GM12878 (cell line): ENCODE data around the gene HSD17B11. TPM values are rescaled to one million over a fixed set of nuclear protein-coding genes. Genes with fewer than 3 reads are reported as not detected.

Experiments
- ATAC-seq: fragments of 200-7000 bp; cut with Tn5 transposase; 3 replicates; pipeline ENCODE4 v1.9.1; 2020; ENCODE audit warnings: mild to moderate bottlenecking, moderate library complexity
- BruUV-seq: library from RNA; stranded (reverse); fragments of 400-500 nt; replicated peaks from 2 replicates; lab custom pipeline; 2021; lab: Mats Ljungman, UMichigan
- CTCF ChIA-PET: fragments of 300-600 bp; sonication (Branson Sonifier 250); formaldehyde crosslinking; extraction: SDS; loops from one replicate; lab custom pipeline; 2021; ENCODE audit warnings: inconsistent platforms; lab: Yijun Ruan, JAX
- POLR2A ChIA-PET: fragments of 350-600 bp; formaldehyde crosslinking; extraction: SDS; loops from one replicate; lab custom pipeline; 2021; ENCODE audit warnings: inconsistent platforms; lab: Charles Lee
- RAD21 ChIA-PET: fragments of 300-600 bp; sonication (Branson Sonifier 250); formaldehyde crosslinking; loops from one replicate; lab custom pipeline; 2023; ENCODE audit warnings: antibody characterized with exemption; ENCODE audit not compliant: unreplicated experiment; lab: Charles Lee
- SMC1A ChIA-PET: fragments of 300-600 bp; sonication (Branson Sonifier 250); formaldehyde crosslinking; loops from one replicate; lab custom pipeline; 2023; ENCODE audit not compliant: unreplicated experiment, uncharacterized antibody; lab: Charles Lee
- DNase-seq: peaks from one replicate; pipeline ENCODE4 v3.0.0-alpha.2; 2011; ENCODE audit warnings: low read depth, low spot score
- FAIRE-seq: peaks from 3 replicates; lab custom pipeline; 2011; peaks lifted over from hg19 to GRCh38; lab: Jason Lieb, UNC
- H2AFZ ChIP-seq: 2 replicates; pipeline ENCODE4 v1.6.0; 2011; ENCODE audit warnings: low read depth, low read length, control low read depth; ENCODE audit not compliant: control insufficient read depth
- H3K27ac ChIP-seq: 2 replicates; pipeline ENCODE4 v1.5.1; 2011; ENCODE audit warnings: control low read depth; ENCODE audit not compliant: control insufficient read depth, insufficient read depth
- H3K27me3 ChIP-seq, 2 experiments: replicated peaks in 1 of 2; 2 replicates each; pipeline versions ENCODE4 v1.6.0 to v1.6.1; 2011; ENCODE audit warnings: low read length in 1 of 2; ENCODE audit not compliant: control insufficient read depth in 2 of 2, insufficient read depth in 2 of 2
- H3K36me3 ChIP-seq, 2 experiments: 2 replicates each; pipeline ENCODE4 v1.5.1; 2011; ENCODE audit warnings: low read length in 1 of 2; ENCODE audit not compliant: control insufficient read depth in 2 of 2, insufficient read depth in 2 of 2
- H3K4me1 ChIP-seq: 2 replicates; pipeline ENCODE4 v1.6.1; 2011; ENCODE audit warnings: mild to moderate bottlenecking, low read length, moderate library complexity, mixed read lengths; ENCODE audit not compliant: control insufficient read depth, insufficient read depth
- H3K4me2 ChIP-seq: 2 replicates; pipeline ENCODE4 v1.6.0; 2011; ENCODE audit warnings: control low read depth; ENCODE audit not compliant: control insufficient read depth, insufficient read depth
- H3K4me3 ChIP-seq: fragments of 200-600 bp; sonication (generic); 2 replicates; pipeline ENCODE4 v1.5.1; 2016
- H3K79me2 ChIP-seq: 2 replicates; pipeline ENCODE4 v1.6.0; 2011; ENCODE audit warnings: low read length; ENCODE audit not compliant: control insufficient read depth, insufficient read depth
- H3K9ac ChIP-seq: 2 replicates; pipeline ENCODE4 v1.8.0; 2011; ENCODE audit warnings: low read length, control low read depth, mixed read lengths; ENCODE audit not compliant: control insufficient read depth, insufficient read depth
- H3K9me3 ChIP-seq: replicated peaks from 3 replicates; pipeline ENCODE4 v1.5.1; 2011; ENCODE audit warnings: mild to moderate bottlenecking, low read length; ENCODE audit not compliant: control insufficient read depth, insufficient read depth
- H4K20me1 ChIP-seq: 2 replicates; pipeline ENCODE4 v1.6.0; 2011; ENCODE audit not compliant: control insufficient read depth, insufficient read depth
- BMI1 ChIP-seq: fragments of 450-650 bp; IDR thresholded peaks from 2 replicates; pipeline ENCODE4 v1.6.1; 2016; ENCODE audit warnings: mild to moderate bottlenecking, moderate library complexity, borderline replicate concordance
- HDAC2 ChIP-seq: fragments of 200-600 bp; sonication (generic); IDR thresholded peaks from 2 replicates; pipeline ENCODE4 v1.6.1; 2017
- JUNB ChIP-seq: IDR thresholded peaks from 2 replicates; pipeline ENCODE4 v1.6.1; 2016; ENCODE audit warnings: antibody characterized with exemption, mild to moderate bottlenecking
- MYC ChIP-seq: IDR thresholded peaks from 2 replicates; pipeline ENCODE4 v1.6.1; 2011; ENCODE audit warnings: mild to moderate bottlenecking, low read length, moderate library complexity, inconsistent platforms; ENCODE audit not compliant: insufficient read depth, insufficient replicate concordance, insufficient read length, severe bottlenecking
- NRF1 ChIP-seq: conservative IDR thresholded peaks from 2 replicates; pipeline ENCODE4 v1.6.1; 2011; ENCODE audit warnings: mild to moderate bottlenecking, low read depth, low read length, improper control_type of control experiment
- TARDBP ChIP-seq: IDR thresholded peaks from 2 replicates; pipeline ENCODE4 v1.6.1; 2016; ENCODE audit warnings: borderline replicate concordance
- YY1 ChIP-seq: IDR thresholded peaks from 2 replicates; pipeline ENCODE4 v1.6.1; 2011; ENCODE audit warnings: low read depth, mild to moderate bottlenecking, low read length
- WGBS: methylation state at CpG from one replicate; pipeline ENCODE4 v1.1.6; 2016; ENCODE audit warnings: low lambda C conversion rate; ENCODE audit not compliant: insufficient replicate concordance, insufficient coverage; ENCODE audit errors: missing lambda C conversion rate; 5-methylcytosine and 5-hydroxymethylcytosine counted together
- in situ Hi-C: fragments of 300-500 bp; cut with MboI; formaldehyde crosslinking; loops from 9 replicates; pipeline ENCODE4 v1.14.3; 2018; ENCODE audit warnings: mixed read lengths
- intact Hi-C: fragments of 100-400 bp; cut with micrococcal nuclease; formaldehyde crosslinking; loops from one replicate; pipeline ENCODE4 v1.14.2; 2022; ENCODE audit not compliant: unreplicated experiment
- polyA plus RNA-seq, 11 experiments: library from polyadenylated mRNA; depleted of rRNA in 4 of 11; unstranded in 6 of 11; stranded (reverse) in 5 of 11; fragments of >200 nt; fragmentation: Nextera tagmentation in 4 of 11; fragmentation: Illumina TruSeq in 1 of 11; extraction: Ambion mirVana in 4 of 11; extraction: Trizol in 1 of 11; gene quantifications; 1 replicate in 1 of 11; 2 replicates in 10 of 11; pipeline versions ENCODE4 v1.2.1 to v1.2.3, GENCODE V29; 2011 to 2016; ENCODE audit warnings: inconsistent platforms in 2 of 11, missing spikeins in 2 of 11, low read depth in 1 of 11
- total RNA-seq, 4 experiments: library from RNA; depleted of rRNA in 3 of 4; stranded (reverse); fragments of >200 nt in 3 of 4; fragmentation: Illumina TruSeq in 1 of 4; extraction: Trizol in 1 of 4; gene quantifications; 2 replicates each; pipeline versions ENCODE4 v1.2.1 to v1.2.3, GENCODE V29; 2013 to 2021
- TF ChIP-seq, protein P1 (sequence below): IDR thresholded peaks from 2 replicates; pipeline ENCODE4 v1.6.1; 2011; ENCODE audit warnings: borderline replicate concordance, low read depth, mild to moderate bottlenecking, moderate library complexity, low read length; ENCODE audit not compliant: insufficient read depth, poor library complexity, severe bottlenecking
- TF ChIP-seq, protein P2 (sequence below): IDR thresholded peaks from 2 replicates; pipeline ENCODE4 v1.6.1; 2012; ENCODE audit warnings: low read depth, low read length, improper control_type of control experiment
- TF ChIP-seq, protein P3 (sequence below): fragments of 150-350 bp; IDR thresholded peaks from 2 replicates; pipeline ENCODE4 v1.6.1; 2014; ENCODE audit warnings: mild to moderate bottlenecking, low read depth, low read length

The HSD17B11 gene
- total and polyA plus RNA-seq, 10 of the 15 experiments (the other 5 are each of a cell fraction or from before 2014, with no cell fraction given), result 10.3 to 29.5 (median 17.7) TPM

DNA sequence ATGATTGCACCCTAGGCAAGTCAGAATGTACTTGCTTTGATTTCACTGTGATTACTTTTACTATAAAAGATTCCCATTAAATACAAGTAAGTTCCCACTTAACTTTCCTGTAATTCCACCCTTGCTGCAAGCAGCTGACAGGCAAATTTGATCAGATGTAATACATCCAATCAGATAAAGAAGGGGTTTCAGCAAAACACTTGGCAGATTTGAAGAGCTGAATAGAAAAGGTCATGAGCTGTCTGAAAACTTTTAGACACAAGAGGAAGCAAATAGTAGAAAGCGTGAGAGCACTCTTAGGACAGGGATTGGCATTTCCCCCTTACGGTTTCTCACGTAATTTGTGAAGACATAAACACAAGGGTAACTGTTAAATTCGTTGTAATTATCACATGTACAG, 91.1 kb downstream of the HSD17B11 start:
- H4K20me1 ChIP-seq, result no peaks in the 10 kb centered on the region
- FAIRE-seq (no peak), DNase-seq (no peak), ATAC-seq (no peak)
- no peak overlapping the region for H3K4me2 ChIP-seq
- H3K36me3 ChIP-seq, result no peaks in the 10 kb centered on the region
- H3K4me1 ChIP-seq, result no peaks in the 10 kb centered on the region
- H3K27ac ChIP-seq, result no peak overlapping the region
- no peak overlapping the region for H3K4me3 ChIP-seq
- H3K9ac ChIP-seq, result no peak overlapping the region
- WGBS, result 61% methylated on average over 4 of the region's 4 CpGs
- intact Hi-C loops (no loop called here), in situ Hi-C loops (no loop called here)
- H3K27me3 ChIP-seq, result no peaks in the 10 kb centered on the region
- ChIA-PET SMC1A (no interaction called here), CTCF (no interaction called here), POLR2A (no interaction called here), RAD21 (no interaction called here)
- no peaks in the 10 kb centered on the region for H3K9me3 ChIP-seq
- TF ChIP-seq HDAC2 (no peak), NRF1 (no peak)
- no TSS peak for BruUV-seq
- H2AFZ ChIP-seq, result no peak overlapping the region
- H3K79me2 ChIP-seq, result no peaks in the 10 kb centered on the region

DNA sequence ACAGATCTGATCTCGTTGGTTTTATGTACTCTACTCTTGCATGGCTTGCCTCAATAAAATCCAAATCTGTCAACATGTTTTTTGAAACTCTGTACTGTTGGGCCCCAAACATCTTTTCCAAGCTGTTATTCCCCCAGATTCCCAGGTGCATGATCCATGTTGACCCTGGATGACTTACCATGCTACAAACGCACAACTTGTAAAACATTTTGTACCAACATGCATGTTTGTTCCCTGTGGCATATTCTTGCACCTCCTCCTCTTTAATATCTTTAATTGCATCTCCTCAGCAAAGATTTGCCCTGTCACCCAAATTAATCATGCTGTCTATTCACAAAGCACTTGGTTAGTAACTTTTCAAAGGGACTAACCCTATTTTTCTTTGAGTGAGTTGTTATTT, 92.6 kb downstream of the HSD17B11 start:
- no peak for FAIRE-seq
- DNase-seq, result no peak
- Histone ChIP-seq H4K20me1 (no peaks in the 10 kb centered on the region), H3K4me2 (no peak overlapping the region), H3K9ac (no peak overlapping the region), H3K36me3 (no peaks in the 10 kb centered on the region), H3K9me3 (no peaks in the 10 kb centered on the region; the same call in 1 of the 3 replicates), H3K79me2 (no peaks in the 10 kb centered on the region), H3K27ac (no peak overlapping the region), H3K27me3 (no peaks in the 10 kb centered on the region), H3K4me1 (no peaks in the 10 kb centered on the region), H3K4me3 (no peak overlapping the region), H2AFZ (no peak overlapping the region)
- CTCF ChIA-PET, result no interaction called here
- BruUV-seq, result no TSS peak
- RAD21 ChIA-PET, result no interaction called here
- POLR2A ChIA-PET, result no interaction called here
- WGBS, result 14% methylated on average over 2 of the region's 2 CpGs
- in situ Hi-C loops, result no loop called here
- SMC1A ChIA-PET, result interaction anchor here (0.6 kb wide), 1 partner anchor 354 kb away, joined by 3 read pairs; no protein-coding TSS in a partner anchor
- no peak for ATAC-seq
- intact Hi-C loops, result no loop called here
- TF ChIP-seq YY1 (no peak), TARDBP (no peak), BMI1 (no peak), MYC (no peak), JUNB (no peak)
- TF ChIP-seq, protein P1, sequence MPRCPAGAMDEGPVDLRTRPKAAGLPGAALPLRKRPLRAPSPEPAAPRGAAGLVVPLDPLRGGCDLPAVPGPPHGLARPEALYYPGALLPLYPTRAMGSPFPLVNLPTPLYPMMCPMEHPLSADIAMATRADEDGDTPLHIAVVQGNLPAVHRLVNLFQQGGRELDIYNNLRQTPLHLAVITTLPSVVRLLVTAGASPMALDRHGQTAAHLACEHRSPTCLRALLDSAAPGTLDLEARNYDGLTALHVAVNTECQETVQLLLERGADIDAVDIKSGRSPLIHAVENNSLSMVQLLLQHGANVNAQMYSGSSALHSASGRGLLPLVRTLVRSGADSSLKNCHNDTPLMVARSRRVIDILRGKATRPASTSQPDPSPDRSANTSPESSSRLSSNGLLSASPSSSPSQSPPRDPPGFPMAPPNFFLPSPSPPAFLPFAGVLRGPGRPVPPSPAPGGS, result no peak
- TF ChIP-seq, protein P2, sequence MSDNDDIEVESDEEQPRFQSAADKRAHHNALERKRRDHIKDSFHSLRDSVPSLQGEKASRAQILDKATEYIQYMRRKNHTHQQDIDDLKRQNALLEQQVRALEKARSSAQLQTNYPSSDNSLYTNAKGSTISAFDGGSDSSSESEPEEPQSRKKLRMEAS, result no peak
- TF ChIP-seq, protein P3, sequence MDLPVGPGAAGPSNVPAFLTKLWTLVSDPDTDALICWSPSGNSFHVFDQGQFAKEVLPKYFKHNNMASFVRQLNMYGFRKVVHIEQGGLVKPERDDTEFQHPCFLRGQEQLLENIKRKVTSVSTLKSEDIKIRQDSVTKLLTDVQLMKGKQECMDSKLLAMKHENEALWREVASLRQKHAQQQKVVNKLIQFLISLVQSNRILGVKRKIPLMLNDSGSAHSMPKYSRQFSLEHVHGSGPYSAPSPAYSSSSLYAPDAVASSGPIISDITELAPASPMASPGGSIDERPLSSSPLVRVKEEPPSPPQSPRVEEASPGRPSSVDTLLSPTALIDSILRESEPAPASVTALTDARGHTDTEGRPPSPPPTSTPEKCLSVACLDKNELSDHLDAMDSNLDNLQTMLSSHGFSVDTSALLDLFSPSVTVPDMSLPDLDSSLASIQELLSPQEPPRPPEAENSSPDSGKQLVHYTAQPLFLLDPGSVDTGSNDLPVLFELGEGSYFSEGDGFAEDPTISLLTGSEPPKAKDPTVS, result no peak
